ENCODE measurements around the gene TMEM120B. TPM values are rescaled to one million over a fixed set of nuclear protein-coding genes. Genes with fewer than 3 reads are reported as not detected.
A peak's percentile ranks its signal among the peaks of the same experiment; 100 is the strongest.
"Not testable (repeated sequence)": the region's sequence is repeated elsewhere in the genome, so short reads cannot be mapped to it uniquely, and the experiment has no call there.

The TMEM120B gene
- total RNA-seq, 4 donors from 2014 or later: 3.7 to 8.6 (median 5.2) TPM

GRCh38 chr12:121789800-121790728 lies 77.5 kb downstream of the TMEM120B start:
- peaks cover 7 to 65% (median 55%) of the 10 kb centered on the region in 4 donors for H3K4me1 ChIP-seq
- no peaks in the 10 kb centered on the region for H3K9me3 ChIP-seq
- H3K27me3 ChIP-seq: no peaks in the 10 kb centered on the region
- peaks cover 0 to under 1% (median 0%) of the 10 kb centered on the region in 3 donors for H3K36me3 ChIP-seq
- DNase-seq: peak; percentile 63 to 98 (median 97)
- peak; percentile 29 to 30 for TF ChIP-seq POLR2A (IDR thresholded peaks at IDR 0.05)
- TF ChIP-seq, protein P1, sequence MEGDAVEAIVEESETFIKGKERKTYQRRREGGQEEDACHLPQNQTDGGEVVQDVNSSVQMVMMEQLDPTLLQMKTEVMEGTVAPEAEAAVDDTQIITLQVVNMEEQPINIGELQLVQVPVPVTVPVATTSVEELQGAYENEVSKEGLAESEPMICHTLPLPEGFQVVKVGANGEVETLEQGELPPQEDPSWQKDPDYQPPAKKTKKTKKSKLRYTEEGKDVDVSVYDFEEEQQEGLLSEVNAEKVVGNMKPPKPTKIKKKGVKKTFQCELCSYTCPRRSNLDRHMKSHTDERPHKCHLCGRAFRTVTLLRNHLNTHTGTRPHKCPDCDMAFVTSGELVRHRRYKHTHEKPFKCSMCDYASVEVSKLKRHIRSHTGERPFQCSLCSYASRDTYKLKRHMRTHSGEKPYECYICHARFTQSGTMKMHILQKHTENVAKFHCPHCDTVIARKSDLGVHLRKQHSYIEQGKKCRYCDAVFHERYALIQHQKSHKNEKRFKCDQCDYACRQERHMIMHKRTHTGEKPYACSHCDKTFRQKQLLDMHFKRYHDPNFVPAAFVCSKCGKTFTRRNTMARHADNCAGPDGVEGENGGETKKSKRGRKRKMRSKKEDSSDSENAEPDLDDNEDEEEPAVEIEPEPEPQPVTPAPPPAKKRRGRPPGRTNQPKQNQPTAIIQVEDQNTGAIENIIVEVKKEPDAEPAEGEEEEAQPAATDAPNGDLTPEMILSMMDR (IDR thresholded peaks at IDR 0.05): no peak
- H3K27ac ChIP-seq: peak overlapping the region; percentile 80 to 97 (median 89)
- H3K4me3 ChIP-seq: peak overlapping the region; percentile 13 to 38 (median 26)

GRCh38 chr12:121790785-121791184 lies 78.2 kb downstream of the TMEM120B start:
- H3K4me3 ChIP-seq: peak overlapping the region in 1 of 4 donors; percentile 8

GRCh38 chr12:121791671-121792551 lies 79.4 kb downstream of the TMEM120B start:
- DNase-seq: peak in 2 of 3 donors; percentile 80 to 91
- TF ChIP-seq, protein P1 (IDR thresholded peaks at IDR 0.05): no peak
- TF ChIP-seq POLR2A (IDR thresholded peaks at IDR 0.05): peak in 1 of 2 donors; percentile 73
- Histone ChIP-seq H3K4me1 (peaks cover 11 to 69% (median 49%) of the 10 kb centered on the region in 4 donors), H3K36me3 (peaks cover 0 to 12% (median 0%) of the 10 kb centered on the region in 3 donors), H3K4me3 (peak overlapping the region; percentile 69 to 82 (median 74)), H3K27me3 (no peaks in the 10 kb centered on the region), H3K27ac (peak overlapping the region; percentile 96 to 100 (median 98)), H3K9me3 (no peaks in the 10 kb centered on the region)

More at GRCh38 chr12:121790785-121791184, 78.2 kb downstream of the TMEM120B start:
- H3K36me3 ChIP-seq, H3K27me3 ChIP-seq, H3K9me3 ChIP-seq, DNase-seq: not testable (repeated sequence)
- Histone ChIP-seq H3K27ac (peak overlapping the region; percentile 80 to 100 (median 96)), H3K4me1 (peaks cover 10 to 65% (median 56%) of the 10 kb centered on the region in 4 donors)

DNA sequence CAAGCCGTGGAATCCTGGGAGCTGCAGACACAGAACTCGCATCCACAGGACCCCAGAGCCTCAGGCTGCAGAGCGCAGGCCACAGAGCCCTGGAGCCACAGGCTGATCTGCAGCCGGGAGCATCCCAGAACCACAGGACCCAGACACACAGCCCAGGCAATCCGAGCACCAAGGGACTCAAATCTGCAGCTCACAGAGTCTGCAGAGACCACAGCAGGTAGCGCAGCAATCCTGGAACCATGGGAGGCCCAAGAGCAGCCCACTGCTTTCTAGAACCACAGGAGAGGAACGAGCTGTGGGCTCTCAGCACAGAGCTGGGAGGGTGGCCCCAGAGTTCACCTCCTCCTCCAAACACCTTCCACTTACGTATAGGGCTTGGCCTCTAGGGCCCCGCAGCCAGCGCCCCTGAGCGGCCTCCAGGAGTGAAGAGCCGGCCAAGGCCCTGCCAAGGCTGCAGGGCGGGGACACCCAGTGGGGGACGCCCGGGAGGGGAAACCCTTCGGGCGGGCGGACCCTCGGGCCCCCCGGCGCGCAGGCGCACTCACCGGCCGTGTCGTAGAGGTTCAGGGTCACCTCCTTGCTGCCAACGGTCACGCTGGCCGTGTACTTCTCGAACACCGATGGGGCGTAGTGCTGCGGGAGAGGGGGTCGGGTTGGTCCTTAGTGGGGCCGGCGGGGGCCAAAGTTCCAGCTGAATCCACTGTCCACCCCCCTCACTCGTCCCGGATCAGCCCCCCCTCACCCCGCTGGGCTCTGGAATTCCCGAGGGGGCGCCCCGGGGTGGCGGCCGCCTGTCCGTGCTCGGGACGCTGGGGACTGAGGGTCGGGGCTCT lies 80.3 kb downstream of the TMEM120B start:
- peak; percentile 72 to 83 (median 73) for DNase-seq
- Histone ChIP-seq H3K27ac (peak overlapping the region; percentile 96 to 100 (median 98)), H3K4me1 (peaks cover 7 to 78% (median 40%) of the 10 kb centered on the region in 4 donors), H3K36me3 (peaks cover 0 to 12% (median 0%) of the 10 kb centered on the region in 3 donors), H3K9me3 (no peaks in the 10 kb centered on the region), H3K27me3 (no peaks in the 10 kb centered on the region), H3K4me3 (peak overlapping the region; percentile 69 to 82 (median 74))
- TF ChIP-seq, protein P1 (IDR thresholded peaks at IDR 0.05): peak in 1 of 6 experiments; percentile 3
- peak in 1 of 2 donors; percentile 10 for TF ChIP-seq POLR2A (IDR thresholded peaks at IDR 0.05)

DNA sequence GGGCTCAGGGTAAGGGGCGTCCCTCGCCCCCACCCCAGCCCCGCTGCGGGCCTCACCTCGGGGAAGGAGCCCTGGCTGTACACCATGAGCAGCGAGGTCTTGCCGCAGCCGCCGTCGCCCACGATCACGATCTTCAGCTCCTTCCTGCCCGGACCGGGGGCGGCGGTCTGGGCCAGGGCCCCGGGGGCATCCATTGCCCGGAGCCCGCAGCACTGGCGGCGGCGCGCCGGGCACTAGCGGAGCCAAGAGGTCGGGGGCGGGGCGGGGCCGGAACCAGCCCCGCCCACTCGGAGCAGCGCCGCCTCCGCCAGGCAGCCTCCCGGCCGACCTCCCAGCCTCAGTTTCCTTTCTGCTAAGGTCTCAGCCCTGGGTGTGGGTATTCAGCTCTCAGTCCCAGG lies 80.9 kb downstream of the TMEM120B start, which contains the start of gene RHOF:
RHOF (minus strand) TSS at position 249 of the 398 bp plus-strand sequence; CDS start at position 194, 55 bp downstream.
- H3K4me1 ChIP-seq: peaks cover 7 to 79% (median 38%) of the 10 kb centered on the region in 4 donors
- TF ChIP-seq, protein P1 (IDR thresholded peaks at IDR 0.05): no peak
- peak; percentile 62 to 83 for TF ChIP-seq POLR2A (IDR thresholded peaks at IDR 0.05)
- H3K36me3 ChIP-seq: peaks cover 0 to 12% (median 0%) of the 10 kb centered on the region in 3 donors
- peak within 1 kb of the TSS; percentile 69 to 82 (median 74) for H3K4me3 ChIP-seq
- DNase-seq: peak; percentile 78 to 88 (median 78)
- H3K27ac ChIP-seq: peak within 1 kb of the TSS; percentile 96 to 100 (median 100)
- H3K9me3 ChIP-seq: no peaks in the 10 kb centered on the region
- H3K27me3 ChIP-seq: no peaks in the 10 kb centered on the region

Measured in Peyer's patch (tissue), 4 donors.